HG02759 (cell line): Measurements from ENCODE around the gene CYP19A1.
"Not testable (repeated sequence)": the region's sequence is repeated elsewhere in the genome, so short reads cannot be mapped to it uniquely, and the experiment has no call there.

ENCODE experiments used
- ATAC-seq: cut with Tn5 transposase; IDR thresholded peaks from one replicate; pipeline ENCODE4 v1.9.1; 2021; ENCODE audit warnings: mild to moderate bottlenecking, moderate library complexity; ENCODE audit not compliant: unreplicated experiment

Gene CYP19A1

GRCh38 chr15:51302480-51302879 is 35.9 kb downstream of the CYP19A1 start:
- ATAC-seq = no peak

GRCh38 chr15:51299187-51300015 is 39.0 kb downstream of the CYP19A1 start:
- ATAC-seq = no peak

- no peak for ATAC-seq
Measured at GRCh38 chr15:51298620-51299019, 39.8 kb downstream of the CYP19A1 start.

- no peak for ATAC-seq
Measured at GRCh38 chr15:51290720-51291119, 47.7 kb downstream of the CYP19A1 start.

- ATAC-seq = no peak
Measured at GRCh38 chr15:51289290-51289689, 49.1 kb downstream of the CYP19A1 start.

GRCh38 chr15:51288143-51289065 is 50.0 kb downstream of the CYP19A1 start:
- ATAC-seq = no peak

- ATAC-seq = no peak
Measured at GRCh38 chr15:51286816-51287215, 51.6 kb downstream of the CYP19A1 start.

GRCh38 chr15:51285399-51285798 is 53.0 kb downstream of the CYP19A1 start:
- ATAC-seq = no peak

- ATAC-seq = no peak
Measured at GRCh38 chr15:51284871-51285270, 53.5 kb downstream of the CYP19A1 start.

GRCh38 chr15:51283026-51283425 is 55.4 kb downstream of the CYP19A1 start:
- ATAC-seq = no peak

- ATAC-seq = not testable (repeated sequence)
Measured at GRCh38 chr15:51282241-51282640, 56.2 kb downstream of the CYP19A1 start.

GRCh38 chr15:51281368-51281967 is 56.9 kb downstream of the CYP19A1 start:
- peak; percentile 60 for ATAC-seq

GRCh38 chr15:51280838-51281237 is 57.6 kb downstream of the CYP19A1 start:
- ATAC-seq = no peak

GRCh38 chr15:51279391-51279790 is 59.0 kb downstream of the CYP19A1 start:
- ATAC-seq = no peak

GRCh38 chr15:51277101-51277500 is 61.3 kb downstream of the CYP19A1 start:
- no peak for ATAC-seq

- no peak for ATAC-seq
Measured at GRCh38 chr15:51274956-51275355, 63.4 kb downstream of the CYP19A1 start.

- ATAC-seq = no peak
Measured at GRCh38 chr15:51270706-51271105, 67.7 kb downstream of the CYP19A1 start.

- no peak for ATAC-seq
Measured at GRCh38 chr15:51269496-51269895, 68.9 kb downstream of the CYP19A1 start.

GRCh38 chr15:51267703-51268083 is 70.7 kb downstream of the CYP19A1 start:
- no peak for ATAC-seq

- ATAC-seq = no peak
Measured at GRCh38 chr15:51267051-51267702, 71.2 kb downstream of the CYP19A1 start.

GRCh38 chr15:51266656-51267050 is 71.7 kb downstream of the CYP19A1 start:
- no peak for ATAC-seq
